NCI-H446 treated with DMSO at 0.1 percent for 48 hours (cell line): ENCODE data around the gene STYXL2.

Experiments used
- DNase-seq: peaks from one replicate; lab custom pipeline; 2025; lab: John Stamatoyannopoulos, UW

Gene STYXL2

DNA sequence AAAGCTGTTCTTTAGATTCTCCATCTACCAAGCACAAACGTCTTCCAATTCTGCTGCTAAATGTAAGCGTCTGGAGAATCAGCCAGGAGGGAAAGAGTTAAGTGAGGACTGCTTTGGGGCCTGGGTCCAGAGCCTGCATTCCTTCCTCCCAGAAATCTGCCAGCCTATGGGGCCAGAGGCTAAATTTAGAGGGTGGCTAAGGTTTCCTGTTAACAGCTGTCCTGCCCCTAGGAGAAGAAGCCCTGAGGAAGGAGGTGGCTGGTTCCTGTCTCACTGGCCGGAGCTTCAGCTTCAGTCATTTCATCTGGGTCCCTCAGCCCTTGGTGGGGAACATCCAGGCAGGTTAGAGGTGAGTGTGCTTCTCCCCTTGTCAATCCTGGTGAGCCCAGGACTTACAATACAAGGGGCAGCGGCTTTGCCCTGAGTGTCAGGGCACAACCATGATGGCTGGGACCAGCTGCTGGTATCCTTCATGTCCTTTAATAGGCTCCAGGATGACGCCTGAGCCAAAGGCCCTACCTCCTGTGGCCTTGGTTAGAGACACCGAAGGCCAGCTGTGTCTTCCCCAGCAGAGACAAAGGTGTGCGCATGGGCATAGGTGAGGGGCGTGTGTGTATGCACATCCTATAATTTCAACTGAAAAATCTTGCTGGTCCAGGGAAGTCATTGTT lies at the start of gene STYXL2:
TSS of gene STYXL2 (plus strand) at position 230 of the 671 bp plus-strand sequence. CDS start 775 bp downstream, outside the sequence.
- no peak for DNase-seq

DNA sequence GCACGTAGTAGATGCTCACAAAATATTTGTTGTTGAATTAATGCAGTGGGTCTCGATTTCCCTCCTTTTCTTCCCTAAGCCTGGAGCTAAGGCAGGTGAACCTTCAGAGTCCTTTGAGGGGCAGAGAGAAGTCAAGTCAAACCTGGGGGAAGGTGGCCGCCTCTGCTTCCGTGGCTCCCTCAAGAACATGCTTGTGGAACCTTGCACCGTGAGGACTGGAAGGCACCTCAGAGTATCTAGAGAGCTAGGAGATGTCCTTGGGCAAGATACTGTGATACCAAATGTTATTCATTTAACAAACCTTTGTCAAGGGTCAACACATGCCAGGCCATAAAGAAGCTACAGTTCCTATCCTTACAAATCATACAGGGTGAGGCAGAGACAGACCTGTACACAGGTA lies 42.0 kb upstream of the STYXL2 start:
- DNase-seq = no peak

DNA sequence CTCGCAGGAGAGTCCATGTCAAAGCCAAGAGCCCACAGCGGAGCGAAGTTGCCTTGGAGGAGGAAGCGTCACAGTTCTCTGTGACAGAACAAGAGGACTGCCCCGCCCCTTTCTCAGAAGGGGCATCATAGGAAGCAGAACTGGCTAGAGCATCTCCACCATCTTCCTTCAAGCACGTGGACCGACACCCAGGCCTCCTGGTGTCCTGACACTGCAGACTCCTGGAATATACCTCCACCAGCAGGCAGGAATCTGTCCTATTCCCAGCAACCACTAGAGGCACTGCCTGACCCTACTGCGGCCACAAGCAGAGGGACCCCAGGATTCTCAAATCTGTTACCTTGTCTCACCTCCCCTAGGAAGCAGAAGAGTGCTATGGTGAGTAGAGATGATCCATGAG lies 41.5 kb upstream of the STYXL2 start:
- no peak for DNase-seq

DNA sequence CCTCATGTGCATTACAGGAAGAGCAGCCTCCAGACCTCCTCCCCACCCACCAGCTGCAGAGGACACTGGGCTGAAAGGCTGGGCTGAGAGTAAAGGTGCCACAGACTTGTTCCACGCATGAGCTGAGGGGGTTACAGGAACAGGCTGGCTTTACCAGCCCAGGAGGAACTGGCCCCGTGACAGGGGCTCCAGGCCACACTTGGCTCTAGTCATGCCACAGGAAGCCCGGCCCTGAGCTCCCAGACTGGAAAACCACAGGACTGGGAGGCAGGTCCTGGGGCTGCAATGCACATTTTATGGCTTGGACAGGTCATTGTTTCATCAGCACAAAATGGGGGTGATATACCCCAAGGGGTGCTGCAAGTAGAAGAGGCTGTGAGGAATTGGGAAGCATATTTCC lies 39.3 kb upstream of the STYXL2 start:
- DNase-seq = no peak

DNA sequence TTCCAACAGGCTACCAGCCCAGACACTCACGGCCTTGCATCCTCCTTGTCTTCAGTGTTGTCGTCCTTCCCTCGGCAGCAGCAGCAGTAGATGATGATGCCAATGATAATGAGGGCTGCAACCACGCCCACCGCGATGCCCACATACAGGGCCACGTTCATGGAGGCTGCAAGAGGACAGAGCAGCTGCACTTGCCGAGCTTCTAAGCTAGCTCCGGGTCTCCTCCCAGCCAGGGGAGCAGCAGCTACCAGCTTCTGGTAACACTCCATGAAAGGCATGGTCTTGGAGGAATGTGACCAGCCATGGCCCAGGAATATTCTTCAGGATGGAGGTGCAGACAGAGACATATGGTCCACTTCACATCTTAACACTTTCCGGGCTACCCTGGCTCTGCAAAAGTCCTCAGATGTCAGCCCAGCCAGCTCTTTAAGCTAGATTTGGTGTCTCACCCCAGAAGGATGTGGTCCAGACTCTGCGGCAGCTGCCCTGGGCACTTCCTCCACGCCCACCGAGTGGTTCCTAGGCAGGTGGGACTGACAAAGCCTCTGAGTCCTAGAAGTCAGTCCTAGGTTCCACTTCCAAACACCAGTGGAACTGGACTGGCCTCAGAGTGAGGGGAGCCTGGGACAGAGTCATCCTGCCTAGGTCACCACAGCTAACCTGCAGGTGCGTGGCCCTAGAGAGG lies 38.8 kb upstream of the STYXL2 start:
- no peak for DNase-seq

DNA sequence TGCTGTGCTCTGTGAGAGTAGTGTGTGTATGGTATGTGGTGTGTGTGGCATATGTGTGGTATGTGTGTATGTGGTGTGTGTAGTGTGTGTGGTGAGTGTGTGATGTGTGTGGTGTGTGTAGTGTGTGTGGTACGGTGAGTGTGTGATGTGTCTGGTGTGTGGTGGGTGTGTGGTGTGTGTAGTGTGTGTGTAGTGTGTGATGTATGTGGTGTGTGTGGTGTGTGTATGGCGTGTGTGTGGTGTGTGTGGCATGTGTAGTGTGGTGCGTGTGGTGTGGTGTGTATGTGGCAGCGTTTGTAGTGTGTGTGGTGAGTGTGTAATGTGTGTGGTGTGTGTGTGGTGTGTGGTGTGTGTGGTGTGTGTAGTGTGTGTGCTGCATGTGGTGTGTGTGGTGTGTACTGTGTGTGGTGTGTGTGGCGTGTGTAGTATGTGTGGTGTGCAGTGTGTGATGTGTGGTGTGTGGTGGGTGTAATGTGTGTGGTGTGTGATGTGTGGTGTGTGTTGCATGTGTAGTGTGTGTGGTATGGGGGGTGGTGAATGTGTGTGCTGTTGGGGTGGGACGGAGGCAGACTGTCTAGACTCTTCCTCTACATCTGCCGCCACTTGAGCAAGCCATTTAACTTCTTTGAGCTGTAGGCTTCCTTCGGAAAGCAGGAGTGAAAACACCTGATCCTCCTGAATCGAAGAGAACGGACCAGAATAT lies 37.2 kb upstream of the STYXL2 start:
- DNase-seq = no peak

DNA sequence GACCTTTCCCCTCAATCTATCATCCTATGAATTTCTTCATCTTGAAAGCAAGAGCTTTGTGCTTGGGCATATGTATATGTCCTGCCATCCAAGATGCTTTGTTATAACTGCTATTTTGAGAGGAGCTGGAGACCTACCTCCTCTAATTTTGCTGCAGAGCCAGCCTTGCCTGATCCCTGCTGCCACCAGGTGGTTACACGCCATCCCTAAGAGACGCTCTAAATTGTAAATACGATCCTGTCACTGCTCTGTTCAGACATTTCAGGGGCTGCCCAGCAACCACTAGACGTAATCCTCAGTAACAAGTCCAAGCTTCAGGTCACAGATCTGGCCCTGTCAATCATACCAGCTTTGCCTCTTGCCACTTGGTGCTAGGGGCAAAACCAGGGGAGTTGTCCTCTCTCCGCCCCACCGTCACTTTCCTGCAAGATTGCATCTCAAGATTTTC lies 36.6 kb upstream of the STYXL2 start:
- DNase-seq = peak; percentile 23

DNA sequence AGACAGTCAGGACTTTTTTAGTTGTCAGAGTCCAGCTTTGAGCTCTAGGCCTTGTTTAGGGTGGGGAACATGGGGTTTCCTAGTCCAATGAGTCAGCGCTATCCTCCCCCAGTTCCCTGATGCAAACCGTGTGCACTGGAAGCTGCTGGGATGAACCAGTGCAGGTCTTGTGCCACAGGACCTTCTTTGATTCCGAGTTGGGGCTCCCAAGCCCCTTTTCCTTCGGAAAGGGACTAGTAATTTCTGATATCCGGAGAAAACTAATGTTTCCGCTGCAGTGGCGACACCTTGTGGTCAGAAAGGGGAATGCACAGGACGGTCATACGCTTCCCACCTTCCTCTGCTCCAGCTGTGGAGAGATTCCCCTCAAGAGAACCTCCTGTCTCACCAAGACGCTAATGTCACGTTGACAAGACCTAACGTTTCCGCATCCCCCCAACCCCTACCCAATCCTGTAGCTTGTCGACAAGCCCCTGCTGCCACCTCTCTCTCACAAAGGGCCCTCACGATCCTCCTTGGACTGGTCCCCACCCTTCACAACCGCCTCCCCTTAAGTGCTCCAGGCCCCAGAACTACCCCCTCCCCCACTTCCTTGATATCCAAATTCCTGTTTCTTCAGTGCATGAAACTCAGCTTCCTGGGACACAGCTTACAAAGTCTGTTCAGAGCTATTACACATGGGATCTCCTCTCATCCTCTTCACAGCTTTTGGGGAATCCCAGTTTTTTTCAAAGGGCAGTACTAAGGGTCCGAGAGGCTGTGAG lies 34.6 kb upstream of the STYXL2 start:
- peak; percentile 26 for DNase-seq

DNA sequence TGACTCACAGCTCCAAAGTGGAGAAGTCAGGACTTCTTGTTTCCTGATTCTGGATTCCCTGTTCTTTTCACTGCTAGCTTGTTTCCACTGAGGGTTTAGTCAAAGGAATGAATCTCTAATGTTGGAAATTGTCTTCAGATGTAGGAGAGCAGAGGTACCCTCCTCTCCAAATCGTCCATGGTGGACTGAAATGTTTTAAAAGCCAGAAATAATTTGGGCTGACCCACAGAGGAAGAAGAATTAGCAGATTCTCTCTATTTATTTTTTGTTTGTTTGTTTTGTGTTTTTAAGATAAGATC lies 34.1 kb upstream of the STYXL2 start:
- DNase-seq = no peak

DNA sequence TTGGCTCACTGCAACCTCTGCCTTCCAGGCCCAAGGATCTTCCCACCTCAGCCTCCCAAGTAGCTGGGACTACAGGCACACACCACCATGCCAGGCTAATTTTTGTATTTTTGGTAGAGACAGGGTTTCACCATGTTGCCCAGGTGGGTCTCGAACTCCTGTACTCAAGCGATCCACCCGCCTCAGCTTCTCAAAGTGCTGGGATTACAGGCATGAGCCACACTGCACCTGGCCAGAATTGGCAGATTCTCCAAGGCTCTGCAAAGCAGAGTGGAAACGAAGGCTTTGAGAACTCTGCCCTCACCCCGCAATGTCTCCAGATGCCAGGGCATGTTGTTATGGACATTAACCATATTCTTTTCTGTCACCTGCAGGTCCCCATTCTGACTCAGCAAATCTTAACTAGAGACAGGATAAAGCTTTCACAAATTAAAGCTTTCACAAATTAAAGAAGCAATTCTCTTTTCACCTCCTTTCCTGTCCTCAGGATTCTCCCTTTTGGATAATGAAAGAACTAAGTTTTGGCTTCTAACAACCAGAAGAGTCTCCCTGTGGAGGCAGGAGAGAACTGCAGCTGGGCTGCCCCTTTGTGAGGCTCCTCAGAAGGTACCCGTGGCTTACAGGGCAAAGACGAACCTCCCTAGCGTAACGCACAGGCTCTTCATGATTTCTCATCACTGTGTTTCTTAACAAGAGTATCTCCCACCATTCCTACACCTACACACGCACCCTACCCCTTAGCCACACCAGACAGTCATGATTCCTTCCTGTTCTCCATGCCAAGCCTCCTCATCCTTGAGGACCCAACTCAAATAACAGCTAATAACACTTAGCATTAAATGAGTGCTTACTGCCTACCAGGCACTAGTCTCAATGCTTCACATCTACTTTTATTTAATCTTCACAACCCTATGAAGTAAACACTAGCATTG lies 33.5 kb upstream of the STYXL2 start:
- DNase-seq = no peak

DNA sequence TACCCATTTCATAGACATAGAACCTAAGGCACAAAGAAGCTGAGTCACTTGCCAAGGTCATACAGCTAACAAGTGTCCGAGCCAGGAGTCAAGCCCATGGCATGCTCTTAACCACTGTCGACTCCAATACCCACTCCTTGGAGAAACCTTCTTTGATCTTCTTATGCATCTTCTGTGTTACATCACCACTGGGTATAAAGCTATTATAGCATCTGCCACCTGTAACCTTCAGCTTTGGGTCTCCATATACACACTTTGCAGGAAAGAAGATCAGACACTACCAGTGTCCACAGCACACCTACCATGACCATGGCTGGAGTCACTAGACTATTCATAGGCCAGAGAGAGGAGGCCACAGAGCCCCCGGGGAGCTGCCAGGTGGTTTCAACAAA lies 32.8 kb upstream of the STYXL2 start:
- DNase-seq = no peak

DNA sequence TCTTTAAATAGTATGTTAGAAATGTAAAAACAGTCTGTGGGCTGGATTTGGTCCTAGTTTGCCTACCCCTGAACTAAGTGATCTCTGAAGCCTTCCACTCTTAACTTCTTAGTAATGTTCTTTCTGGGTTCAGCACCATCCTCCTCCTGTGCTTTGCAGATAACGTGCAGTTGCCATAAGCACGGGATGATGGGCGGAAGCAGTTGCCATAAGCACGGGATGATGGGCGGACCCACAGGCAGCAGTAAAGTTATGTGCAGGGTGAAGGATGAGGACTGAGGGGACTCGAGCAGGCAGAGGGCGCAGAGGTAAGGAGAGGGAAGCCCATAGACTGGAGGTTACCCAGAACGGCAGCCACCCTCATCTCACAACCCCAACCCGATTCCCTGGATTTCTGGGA lies 29.3 kb upstream of the STYXL2 start:
- DNase-seq = no peak

DNA sequence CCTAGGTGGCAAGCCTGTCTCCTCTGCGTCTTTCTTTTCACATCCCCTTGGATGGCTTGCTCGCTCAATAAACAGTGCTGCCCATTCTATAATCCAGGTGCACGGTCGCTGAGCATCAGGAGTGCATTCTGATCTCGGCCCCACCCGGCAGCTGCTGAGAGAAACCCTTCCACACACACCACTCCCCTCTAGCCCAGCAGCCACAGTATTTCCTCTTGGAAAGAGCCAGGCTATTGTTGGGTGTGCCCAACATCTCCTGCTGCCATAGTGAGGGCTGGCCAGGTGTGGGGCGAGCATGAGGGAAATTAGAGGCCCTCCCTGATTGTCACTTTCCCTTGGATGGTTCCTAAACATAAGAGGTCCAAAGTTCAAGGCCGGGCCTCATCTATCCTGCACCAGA lies 28.4 kb upstream of the STYXL2 start:
- DNase-seq = no peak

DNA sequence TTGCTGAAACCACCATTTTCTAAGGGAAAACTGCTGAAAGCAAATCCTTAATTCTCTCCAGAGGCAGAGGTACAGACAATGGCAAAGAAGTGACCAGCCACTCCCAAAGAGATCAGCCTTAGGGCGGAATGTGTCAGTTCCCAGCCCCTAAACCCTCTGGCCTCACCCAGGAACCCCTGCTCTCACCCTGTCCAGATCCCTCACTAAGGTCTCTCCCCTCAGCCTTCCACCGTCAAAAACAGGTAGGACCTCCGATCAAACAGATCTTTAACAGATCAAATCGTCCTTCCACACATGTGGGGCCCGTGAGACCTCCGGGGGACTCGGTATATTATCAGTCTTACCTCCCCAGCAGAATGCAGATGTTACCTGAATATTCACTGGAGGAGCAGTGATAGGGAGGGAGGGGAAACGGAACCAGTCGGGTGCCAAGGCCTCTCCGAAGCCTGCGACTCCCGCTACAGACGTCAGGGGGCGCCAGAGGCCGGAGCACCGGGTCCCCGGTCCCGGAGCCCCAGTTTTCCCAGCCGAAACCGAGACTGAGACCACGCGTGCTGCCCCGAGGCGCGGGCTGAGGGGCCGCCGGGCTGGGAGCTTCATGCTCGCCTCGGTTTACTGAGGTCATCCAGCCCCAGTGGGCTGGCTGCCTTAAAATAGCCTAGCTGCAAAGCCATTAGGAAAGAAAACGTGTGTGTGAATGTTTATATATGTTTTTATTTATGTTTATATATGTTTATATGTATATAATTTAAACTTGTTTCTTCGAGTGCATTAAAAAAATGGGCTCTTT lies 27.3 kb upstream of the STYXL2 start:
- DNase-seq = peak; percentile 21

DNA sequence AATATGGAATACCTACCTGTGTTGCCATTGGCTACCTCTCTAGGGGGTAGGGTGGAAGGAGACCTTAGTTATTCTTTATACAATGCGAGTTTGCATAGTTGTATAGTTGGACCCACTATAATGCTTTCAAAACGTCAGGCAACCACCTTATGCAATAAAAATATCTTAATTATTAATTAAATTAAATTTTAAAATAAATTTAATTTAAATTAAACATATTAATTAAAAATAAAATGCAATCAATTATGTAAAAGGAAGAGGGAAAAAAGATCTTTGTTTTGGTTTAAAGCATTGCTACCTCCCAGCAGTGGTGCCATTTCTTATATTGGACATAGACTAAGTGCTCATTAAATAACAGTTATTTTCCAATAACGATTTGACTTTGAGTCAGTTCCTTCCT lies 26.0 kb upstream of the STYXL2 start:
- no peak for DNase-seq

DNA sequence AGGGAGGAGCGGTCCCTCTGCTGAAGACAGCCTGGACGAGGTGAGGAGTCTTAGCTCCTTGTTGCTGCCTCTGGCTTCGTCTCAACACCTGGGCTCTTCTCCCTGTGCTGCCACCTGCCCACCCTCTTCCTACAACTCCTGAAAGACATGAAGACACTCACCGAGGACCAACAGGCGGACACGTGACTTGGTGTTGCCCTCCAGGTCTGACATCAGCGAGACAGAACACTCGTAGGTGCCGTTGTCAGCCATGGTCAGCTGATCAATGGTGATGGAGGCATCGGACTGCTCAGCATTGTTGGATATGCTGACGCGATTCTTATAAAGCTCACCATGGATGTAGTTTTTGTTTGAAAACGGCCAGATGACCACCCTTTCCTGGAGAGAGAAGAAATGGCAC lies 25.1 kb upstream of the STYXL2 start:
- no peak for DNase-seq

DNA sequence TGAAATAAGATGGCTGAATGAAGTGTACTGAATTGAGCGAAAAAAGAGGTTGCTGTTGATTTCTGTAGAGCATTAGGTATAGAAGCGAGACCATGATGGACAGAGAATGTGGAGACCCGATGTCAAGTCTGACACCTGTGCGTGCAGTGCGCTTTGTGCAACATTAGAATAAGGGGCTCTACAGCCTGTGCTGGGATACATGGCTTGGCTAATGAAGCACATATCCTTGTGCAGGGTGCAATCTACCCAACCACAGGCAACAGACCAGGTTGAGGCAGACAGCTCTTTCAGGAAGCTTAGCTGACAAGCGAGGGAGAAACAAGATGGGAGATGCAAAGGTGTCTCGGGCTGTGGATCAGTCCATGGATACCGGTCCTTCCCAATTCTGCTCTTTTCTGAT lies 22.6 kb upstream of the STYXL2 start:
- DNase-seq = no peak

DNA sequence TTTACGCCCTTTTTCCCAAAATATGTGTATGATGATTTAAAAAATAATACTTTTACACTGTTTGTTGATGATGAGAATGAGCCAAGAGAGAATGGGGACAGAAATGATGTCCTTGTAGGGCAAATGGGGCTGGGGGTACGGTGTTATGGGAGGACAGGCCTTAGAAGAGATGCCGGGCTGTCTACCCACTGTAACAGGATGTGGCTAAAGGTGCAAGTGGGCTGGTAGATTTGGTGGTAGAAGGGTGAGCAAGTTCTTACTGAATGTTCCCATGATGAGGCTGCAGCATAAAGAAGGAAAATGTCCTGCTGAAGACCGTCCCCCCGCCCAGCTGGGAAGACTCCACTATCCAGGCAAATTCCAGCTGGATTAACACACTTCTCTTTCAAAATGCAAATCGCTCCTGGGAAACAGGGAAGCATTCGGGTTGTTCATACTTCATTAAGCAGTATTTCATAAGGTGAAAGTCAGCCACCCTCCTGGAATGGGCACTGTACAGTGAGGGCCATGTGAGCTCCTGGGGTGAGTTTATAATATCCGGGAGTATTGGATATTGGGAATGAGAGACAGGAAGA lies 17.7 kb upstream of the STYXL2 start:
- no peak for DNase-seq

DNA sequence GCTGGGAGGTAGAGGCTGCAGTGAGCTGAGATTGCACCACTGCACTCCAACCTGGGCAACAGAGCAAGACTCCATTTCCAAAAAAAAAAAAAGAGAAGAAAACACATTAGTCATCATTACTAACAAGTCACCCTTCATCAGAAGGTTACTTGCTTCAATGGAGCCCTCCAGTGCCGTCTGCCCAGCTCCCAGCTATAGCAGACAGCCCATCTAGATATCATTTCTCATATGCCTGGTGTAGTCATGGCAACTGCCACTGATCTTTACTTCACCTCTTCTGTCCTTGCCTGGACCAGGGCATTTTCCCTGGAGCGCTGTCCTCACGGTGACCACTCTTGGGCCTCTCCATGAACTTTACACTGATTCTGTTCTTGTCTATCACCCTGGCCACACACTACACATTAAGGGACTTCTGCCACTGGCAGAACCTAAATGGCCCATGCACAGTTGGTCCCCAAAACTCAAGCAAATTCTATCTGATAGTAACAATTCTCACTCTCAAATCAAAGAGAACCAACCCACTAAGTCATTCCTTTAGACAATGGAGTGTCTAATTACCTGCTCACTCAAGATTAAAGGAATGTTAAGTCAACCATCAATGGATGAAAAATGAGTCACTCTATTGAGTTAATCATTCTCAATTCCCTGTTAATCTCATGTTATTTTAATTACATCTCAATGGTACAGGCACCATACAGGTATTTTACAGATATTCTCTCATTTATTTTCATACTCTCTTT lies 16.6 kb upstream of the STYXL2 start:
- DNase-seq = no peak

DNA sequence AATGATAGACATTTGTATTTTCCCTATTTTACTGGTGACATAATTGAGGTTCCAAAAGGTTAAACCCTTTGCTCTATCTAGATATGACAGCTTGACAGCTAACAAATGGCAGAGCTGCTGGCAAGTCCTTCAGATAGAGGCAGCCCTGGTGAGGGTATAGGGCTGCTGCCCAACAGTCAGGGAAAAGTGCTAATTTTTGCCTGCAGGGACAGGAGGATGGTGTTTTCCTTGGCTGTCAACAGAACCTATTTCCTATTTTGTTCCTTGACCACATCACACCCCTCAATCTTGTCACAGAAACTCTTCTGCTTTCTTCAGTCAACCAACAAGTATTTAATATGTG lies 16.0 kb upstream of the STYXL2 start:
- DNase-seq = no peak
